ENCODE data around the gene EI24. TPM values are rescaled to one million over a fixed set of nuclear protein-coding genes. Genes with fewer than 3 reads are reported as not detected.

The EI24 gene
- total and polyA plus RNA-seq, 9 of the 15 experiments (the other 6 are each of a cell fraction or from before 2014, with no cell fraction given): 50.4 to 260 (median 168) TPM

DNA sequence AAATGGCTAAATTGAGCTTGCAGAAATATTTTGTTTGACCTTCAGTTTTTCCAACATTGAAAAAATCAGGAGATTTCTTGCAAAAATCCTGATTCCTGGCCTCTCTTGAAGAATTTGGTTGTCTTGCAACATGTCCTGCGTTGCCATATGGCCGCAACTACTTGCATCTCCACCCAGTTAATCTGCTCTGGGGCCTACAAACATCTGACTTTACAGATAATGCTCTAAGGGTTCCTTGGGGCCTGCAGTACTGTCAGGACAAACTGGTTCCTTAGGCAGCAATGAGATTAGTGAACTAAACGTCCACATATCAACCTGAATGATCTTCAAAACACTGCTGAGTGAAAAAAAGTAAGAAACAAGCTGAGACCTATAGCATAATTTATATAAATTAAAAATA, 36.6 kb upstream of the EI24 start (continued):
- 0 out of 2 replicates have a peak, but pooled peaks have one; percentile 59 for TF ChIP-seq FOXJ2 (tag; IDR thresholded peaks at IDR 0.05)
- TF ChIP-seq HOXB6 (CRISPR knock-in tag; IDR thresholded peaks at IDR 0.05; ENCODE audit: borderline replicate concordance): no peak
- TF ChIP-seq XRCC3 (IDR thresholded peaks at IDR 0.05): no peak
- no peak for TF ChIP-seq IRF1 (CRISPR knock-in tag; IDR thresholded peaks at IDR 0.05; ENCODE audit: borderline replicate concordance)
- TF ChIP-seq RBM34 (IDR thresholded peaks at IDR 0.05; ENCODE audit: borderline replicate concordance, insufficient read depth, low read length): no peak
- TF ChIP-seq ZNF780A (CRISPR knock-in tag; IDR thresholded peaks at IDR 0.05): no peak
- TF ChIP-seq ZBED1 (IDR thresholded peaks at IDR 0.05): no peak
- no peak for TF ChIP-seq TGIF2 (CRISPR knock-in tag; IDR thresholded peaks at IDR 0.05)
- 0 out of 2 replicates have a peak, but pooled peaks have one; percentile 44 for TF ChIP-seq ADNP (tag; IDR thresholded peaks at IDR 0.05)
- peak; percentile 80 for TF ChIP-seq FOXM1 (IDR thresholded peaks at IDR 0.05; ENCODE audit: low read depth)
- TF ChIP-seq FOXM1 (CRISPR knock-in tag; IDR thresholded peaks at IDR 0.05; ENCODE audit: low read depth): no peak
- TF ChIP-seq, protein P1, sequence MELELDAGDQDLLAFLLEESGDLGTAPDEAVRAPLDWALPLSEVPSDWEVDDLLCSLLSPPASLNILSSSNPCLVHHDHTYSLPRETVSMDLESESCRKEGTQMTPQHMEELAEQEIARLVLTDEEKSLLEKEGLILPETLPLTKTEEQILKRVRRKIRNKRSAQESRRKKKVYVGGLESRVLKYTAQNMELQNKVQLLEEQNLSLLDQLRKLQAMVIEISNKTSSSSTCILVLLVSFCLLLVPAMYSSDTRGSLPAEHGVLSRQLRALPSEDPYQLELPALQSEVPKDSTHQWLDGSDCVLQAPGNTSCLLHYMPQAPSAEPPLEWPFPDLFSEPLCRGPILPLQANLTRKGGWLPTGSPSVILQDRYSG (tag; conservative IDR thresholded peaks at IDR 0.05; ENCODE audit: low read depth): no peak
- TF ChIP-seq MAFK (IDR thresholded peaks at IDR 0.05; ENCODE audit: low read length): no peak
- no peak for TF ChIP-seq MXI1 (IDR thresholded peaks at IDR 0.05; ENCODE audit: low read depth, low read length)
- no peak for TF ChIP-seq SAFB (IDR thresholded peaks at IDR 0.05; ENCODE audit: borderline replicate concordance, low read depth, low read length)
- TF ChIP-seq ETV5 (CRISPR knock-in tag; IDR thresholded peaks at IDR 0.05; ENCODE audit: low read depth): no peak
- no peak for TF ChIP-seq GTF2E2 (tag; IDR thresholded peaks at IDR 0.05)
- no peak for TF ChIP-seq NELFE (IDR thresholded peaks at IDR 0.05; ENCODE audit: insufficient read depth, insufficient read length)
- TF ChIP-seq, protein P2, sequence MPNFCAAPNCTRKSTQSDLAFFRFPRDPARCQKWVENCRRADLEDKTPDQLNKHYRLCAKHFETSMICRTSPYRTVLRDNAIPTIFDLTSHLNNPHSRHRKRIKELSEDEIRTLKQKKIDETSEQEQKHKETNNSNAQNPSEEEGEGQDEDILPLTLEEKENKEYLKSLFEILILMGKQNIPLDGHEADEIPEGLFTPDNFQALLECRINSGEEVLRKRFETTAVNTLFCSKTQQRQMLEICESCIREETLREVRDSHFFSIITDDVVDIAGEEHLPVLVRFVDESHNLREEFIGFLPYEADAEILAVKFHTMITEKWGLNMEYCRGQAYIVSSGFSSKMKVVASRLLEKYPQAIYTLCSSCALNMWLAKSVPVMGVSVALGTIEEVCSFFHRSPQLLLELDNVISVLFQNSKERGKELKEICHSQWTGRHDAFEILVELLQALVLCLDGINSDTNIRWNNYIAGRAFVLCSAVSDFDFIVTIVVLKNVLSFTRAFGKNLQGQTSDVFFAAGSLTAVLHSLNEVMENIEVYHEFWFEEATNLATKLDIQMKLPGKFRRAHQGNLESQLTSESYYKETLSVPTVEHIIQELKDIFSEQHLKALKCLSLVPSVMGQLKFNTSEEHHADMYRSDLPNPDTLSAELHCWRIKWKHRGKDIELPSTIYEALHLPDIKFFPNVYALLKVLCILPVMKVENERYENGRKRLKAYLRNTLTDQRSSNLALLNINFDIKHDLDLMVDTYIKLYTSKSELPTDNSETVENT (CRISPR knock-in tag; IDR thresholded peaks at IDR 0.05): no peak
- TF ChIP-seq RFX5 (IDR thresholded peaks at IDR 0.05; ENCODE audit: low read depth, low read length): no peak
- TF ChIP-seq ZKSCAN8 (CRISPR knock-in tag; IDR thresholded peaks at IDR 0.05): peak; percentile 62; the same call in 1 of the 2 replicates
- no peak for TF ChIP-seq CCNT2 (IDR thresholded peaks at IDR 0.05; ENCODE audit: borderline replicate concordance, extremely low read depth, insufficient read length, low read depth, low read length)
- 0 out of 4 replicates have a peak, but pooled peaks of 1 of the 2 experiments have one; percentile 71 for TF ChIP-seq ZMIZ1 (IDR thresholded peaks at IDR 0.05; ENCODE audit: low read depth in 2 of 2, low read length in 2 of 2)
